ENCODE measurements around the gene CCDC33. TPM values are rescaled to one million over a fixed set of nuclear protein-coding genes. Genes with fewer than 3 reads are reported as not detected.

The CCDC33 gene
- total RNA-seq, 4 donors from 2014 or later: not detected

DNA sequence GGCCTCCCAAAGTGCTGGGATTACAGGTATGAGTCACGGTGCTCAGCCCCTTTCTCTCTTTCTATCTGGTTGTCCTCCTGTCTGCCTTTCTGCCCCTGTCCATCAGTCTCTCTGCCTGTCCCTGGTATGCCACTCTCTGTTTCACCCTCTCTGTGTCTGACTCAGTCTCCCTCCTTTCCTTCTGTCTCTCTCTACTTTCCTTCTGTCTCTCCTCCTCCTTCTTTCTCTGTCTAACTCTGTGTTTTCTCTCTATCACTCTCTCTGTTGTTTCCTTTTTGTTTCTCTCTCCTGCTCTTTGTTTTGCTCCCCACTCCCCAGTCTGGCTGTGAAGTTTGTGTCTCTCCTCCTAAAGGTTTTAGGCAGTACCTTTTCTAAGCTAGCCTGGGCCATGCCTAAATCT lies 24.5 kb upstream of the CCDC33 start:
- H3K27me3 ChIP-seq: no peaks in the 10 kb centered on the region
- no peaks in the 10 kb centered on the region for H3K36me3 ChIP-seq
- no peak overlapping the region for H3K4me3 ChIP-seq
- no peak for DNase-seq (ENCODE audit: low spot score in 2 of 2)
- no peak overlapping the region for H3K27ac ChIP-seq
- no peaks in the 10 kb centered on the region for H3K4me1 ChIP-seq
- 96% methylated on average over 1 of the region's 1 CpG for WGBS, 2 donors
- TF ChIP-seq EP300 (IDR thresholded peaks at IDR 0.05): no peak
- no peak for TF ChIP-seq POLR2A (IDR thresholded peaks at IDR 0.05)
- TF ChIP-seq, protein P1, sequence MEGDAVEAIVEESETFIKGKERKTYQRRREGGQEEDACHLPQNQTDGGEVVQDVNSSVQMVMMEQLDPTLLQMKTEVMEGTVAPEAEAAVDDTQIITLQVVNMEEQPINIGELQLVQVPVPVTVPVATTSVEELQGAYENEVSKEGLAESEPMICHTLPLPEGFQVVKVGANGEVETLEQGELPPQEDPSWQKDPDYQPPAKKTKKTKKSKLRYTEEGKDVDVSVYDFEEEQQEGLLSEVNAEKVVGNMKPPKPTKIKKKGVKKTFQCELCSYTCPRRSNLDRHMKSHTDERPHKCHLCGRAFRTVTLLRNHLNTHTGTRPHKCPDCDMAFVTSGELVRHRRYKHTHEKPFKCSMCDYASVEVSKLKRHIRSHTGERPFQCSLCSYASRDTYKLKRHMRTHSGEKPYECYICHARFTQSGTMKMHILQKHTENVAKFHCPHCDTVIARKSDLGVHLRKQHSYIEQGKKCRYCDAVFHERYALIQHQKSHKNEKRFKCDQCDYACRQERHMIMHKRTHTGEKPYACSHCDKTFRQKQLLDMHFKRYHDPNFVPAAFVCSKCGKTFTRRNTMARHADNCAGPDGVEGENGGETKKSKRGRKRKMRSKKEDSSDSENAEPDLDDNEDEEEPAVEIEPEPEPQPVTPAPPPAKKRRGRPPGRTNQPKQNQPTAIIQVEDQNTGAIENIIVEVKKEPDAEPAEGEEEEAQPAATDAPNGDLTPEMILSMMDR (IDR thresholded peaks at IDR 0.05): no peak
- H3K9me3 ChIP-seq: peaks cover 0 to 3% (median 0%) of the 10 kb centered on the region in 4 donors

DNA sequence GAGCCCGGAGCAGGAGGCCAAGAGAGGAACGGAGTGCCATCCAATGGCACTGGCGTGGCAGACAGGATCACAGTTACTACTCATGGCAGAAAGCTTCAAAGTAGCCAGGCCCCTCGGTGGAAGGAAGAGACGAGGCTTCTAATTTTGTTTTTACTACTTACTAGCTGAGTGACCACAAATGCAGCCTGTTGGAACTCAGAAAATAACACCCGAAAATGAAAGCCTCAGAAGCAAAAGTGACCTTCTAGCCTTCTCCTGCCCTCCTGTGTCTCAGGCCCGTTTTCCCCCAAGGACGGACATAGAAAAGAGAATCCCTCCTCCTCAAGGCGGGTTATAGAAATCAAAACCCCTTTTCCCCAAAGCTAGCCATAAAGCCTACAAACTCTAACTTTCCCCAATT lies 23.6 kb upstream of the CCDC33 start:
- Histone ChIP-seq H3K4me3 (no peak overlapping the region), H3K9me3 (peaks cover 0 to 3% (median 0%) of the 10 kb centered on the region in 4 donors), H3K36me3 (no peaks in the 10 kb centered on the region), H3K27me3 (no peaks in the 10 kb centered on the region), H3K4me1 (no peaks in the 10 kb centered on the region), H3K27ac (no peak overlapping the region)
- TF ChIP-seq POLR2A (IDR thresholded peaks at IDR 0.05) (no peak), EP300 (IDR thresholded peaks at IDR 0.05) (no peak)
- 78 to 80% methylated on average over 9 of the region's 9 CpGs for WGBS, 2 donors
- DNase-seq (ENCODE audit: low spot score in 2 of 2): no peak

DNA sequence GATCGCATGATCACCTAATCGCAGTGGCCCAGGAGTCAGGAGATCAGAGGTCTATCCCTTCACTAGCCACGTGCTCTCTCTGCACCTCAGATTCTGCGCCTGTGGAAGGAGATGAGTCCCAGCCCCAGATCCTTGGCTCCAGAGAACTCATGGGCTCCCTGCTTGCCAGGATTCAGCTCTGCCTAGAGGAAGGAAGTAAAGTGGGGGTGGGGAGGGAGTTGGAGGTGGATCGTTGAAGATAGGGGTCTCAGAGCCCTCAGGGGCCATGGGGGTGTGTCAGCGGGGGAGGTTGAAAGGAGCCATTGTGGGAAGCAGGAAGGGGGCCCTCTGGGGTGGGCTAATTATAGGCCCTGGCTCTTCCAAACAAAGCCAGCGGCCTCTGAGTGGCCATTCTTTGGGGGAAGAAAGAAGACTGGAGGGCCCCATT lies 22.3 kb upstream of the CCDC33 start:
- no peak overlapping the region for H3K4me3 ChIP-seq

DNA sequence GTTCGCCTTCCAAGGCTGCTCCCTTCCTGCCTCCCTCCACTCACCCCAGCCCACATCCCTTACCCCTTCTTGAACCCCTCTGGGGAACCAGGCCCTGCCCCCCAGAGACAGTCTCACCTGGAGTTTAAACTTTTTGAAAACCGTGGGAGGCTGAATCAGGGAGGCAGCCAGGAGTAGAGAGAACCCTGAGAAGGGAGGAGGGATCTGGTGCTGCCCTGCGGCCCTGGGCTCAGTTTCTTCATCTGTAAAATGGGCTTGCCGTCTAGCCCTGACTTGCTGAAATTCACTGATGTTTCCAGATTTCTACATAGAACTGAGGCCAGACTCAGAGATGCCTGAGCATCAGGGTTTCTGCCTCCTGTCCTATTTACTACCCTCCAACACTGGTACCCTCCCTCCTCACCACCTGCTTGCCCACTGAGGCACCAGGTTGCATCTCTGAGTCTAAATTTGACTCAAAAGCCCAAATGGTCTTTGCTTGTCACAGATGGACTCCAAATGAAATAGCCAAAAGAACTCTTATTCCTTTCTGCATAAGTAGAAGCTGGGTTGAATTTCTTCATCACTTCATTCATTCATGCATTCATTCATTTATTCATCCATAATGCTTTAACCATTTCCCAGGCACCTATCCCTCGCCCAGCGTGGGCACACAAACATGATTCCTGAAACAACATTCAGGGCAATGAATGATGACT lies 21.7 kb upstream of the CCDC33 start:
- WGBS, 2 donors: 53 to 56% methylated on average over 6 of the region's 6 CpGs

More for the DNA sequence above, 22.3 kb upstream of the CCDC33 start:
- Histone ChIP-seq H3K4me1 (no peaks in the 10 kb centered on the region), H3K27ac (no peak overlapping the region), H3K9me3 (peaks cover 0 to 3% (median 0%) of the 10 kb centered on the region in 4 donors), H3K27me3 (no peaks in the 10 kb centered on the region), H3K36me3 (no peaks in the 10 kb centered on the region)
- TF ChIP-seq, protein P1 (IDR thresholded peaks at IDR 0.05): no peak
- DNase-seq (ENCODE audit: low spot score in 2 of 2): no peak
- 28 to 36% methylated on average over 7 of the region's 7 CpGs for WGBS, 2 donors

DNA sequence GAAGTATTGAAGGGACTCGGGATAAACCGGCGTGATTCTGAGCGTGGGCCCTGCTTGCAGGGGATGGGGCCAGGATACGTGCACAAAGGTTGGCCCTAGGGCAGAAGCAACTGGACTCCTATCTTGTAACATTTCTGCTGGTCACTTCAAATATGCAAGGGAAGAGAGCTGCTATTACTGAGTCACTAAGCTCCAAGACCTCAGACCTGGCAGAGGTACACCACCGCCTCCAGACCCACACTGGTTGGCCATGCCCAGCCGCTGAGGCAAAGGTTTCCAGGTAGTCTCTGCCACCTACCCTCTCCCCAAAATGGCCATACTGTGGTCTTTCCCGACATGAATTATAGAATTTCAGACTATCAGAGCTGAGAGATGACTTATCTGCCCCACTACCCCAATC lies 20.2 kb upstream of the CCDC33 start:
- Histone ChIP-seq H3K4me3 (no peak overlapping the region), H3K4me1 (no peaks in the 10 kb centered on the region), H3K9me3 (peaks cover 0 to under 1% (median 0%) of the 10 kb centered on the region in 4 donors), H3K27ac (no peak overlapping the region), H3K27me3 (peaks cover 0 to 3% of the 10 kb centered on the region in 2 donors), H3K36me3 (no peaks in the 10 kb centered on the region)
- TF ChIP-seq POLR2A (IDR thresholded peaks at IDR 0.05) (no peak), EP300 (IDR thresholded peaks at IDR 0.05) (no peak)
- TF ChIP-seq, protein P1 (IDR thresholded peaks at IDR 0.05): no peak
- 84 to 86% methylated on average over 8 of the region's 8 CpGs for WGBS, 2 donors
- no peak for DNase-seq (ENCODE audit: low spot score in 2 of 2)

More for the DNA sequence above, 21.7 kb upstream of the CCDC33 start:
- Histone ChIP-seq H3K9me3 (peaks cover 0 to 3% (median 0%) of the 10 kb centered on the region in 4 donors), H3K27ac (no peak overlapping the region), H3K4me1 (no peaks in the 10 kb centered on the region), H3K4me3 (no peak overlapping the region), H3K27me3 (no peaks in the 10 kb centered on the region), H3K36me3 (no peaks in the 10 kb centered on the region)
- no peak for DNase-seq (ENCODE audit: low spot score in 2 of 2)
- no peak for TF ChIP-seq EP300 (IDR thresholded peaks at IDR 0.05)
- TF ChIP-seq, protein P1 (IDR thresholded peaks at IDR 0.05): no peak
- no peak for TF ChIP-seq POLR2A (IDR thresholded peaks at IDR 0.05)
